ENCODE data around the gene RXRB.

Gene RXRB

DNA sequence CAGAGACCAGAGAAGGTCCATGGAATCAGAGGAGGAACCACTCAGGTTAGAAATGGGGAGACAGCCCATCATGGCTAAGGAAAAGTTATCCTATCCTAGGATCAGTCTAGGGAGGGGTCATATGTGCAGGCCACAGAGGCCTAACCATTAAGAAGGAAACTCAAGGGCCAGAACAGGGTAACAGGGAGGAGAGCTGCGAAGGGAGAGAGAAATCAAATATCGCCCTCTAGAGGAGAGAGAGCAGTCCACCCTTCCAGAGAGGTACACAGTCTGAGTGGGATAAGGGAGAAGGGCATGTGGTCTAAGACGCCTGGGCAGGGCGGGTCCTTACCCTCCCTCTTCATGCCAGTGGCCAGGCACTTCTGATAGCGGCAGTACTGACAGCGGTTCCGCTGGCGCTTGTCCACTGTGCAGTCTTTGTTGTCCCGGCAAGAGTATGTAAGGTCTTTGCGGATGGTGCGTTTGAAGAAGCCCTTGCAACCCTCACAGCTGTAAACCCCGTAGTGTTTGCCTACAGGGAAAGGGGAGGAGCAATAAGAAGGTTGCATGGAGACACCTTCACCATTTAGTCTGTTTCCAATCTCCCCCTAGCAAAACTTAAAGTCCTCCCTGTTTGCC is 2.9 kb downstream of the RXRB start (continued):
- TF ChIP-seq, protein P1, sequence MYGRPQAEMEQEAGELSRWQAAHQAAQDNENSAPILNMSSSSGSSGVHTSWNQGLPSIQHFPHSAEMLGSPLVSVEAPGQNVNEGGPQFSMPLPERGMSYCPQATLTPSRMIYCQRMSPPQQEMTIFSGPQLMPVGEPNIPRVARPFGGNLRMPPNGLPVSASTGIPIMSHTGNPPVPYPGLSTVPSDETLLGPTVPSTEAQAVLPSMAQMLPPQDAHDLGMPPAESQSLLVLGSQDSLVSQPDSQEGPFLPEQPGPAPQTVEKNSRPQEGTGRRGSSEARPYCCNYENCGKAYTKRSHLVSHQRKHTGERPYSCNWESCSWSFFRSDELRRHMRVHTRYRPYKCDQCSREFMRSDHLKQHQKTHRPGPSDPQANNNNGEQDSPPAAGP (tag by site-specific recombination; IDR thresholded peaks at IDR 0.05), result 0 out of 2 replicates have a peak, but pooled peaks have one; percentile 51

- H3K4me3 ChIP-seq (ENCODE audit: low read depth, low read length), result no peak overlapping the region
- POLR2A ChIA-PET, result interaction anchor here (1.1 kb wide), 1 partner anchor 51 kb away, joined by 5 read pairs; no protein-coding TSS in a partner anchor
- H3K9me3 ChIP-seq (ENCODE audit: control insufficient read depth, insufficient read depth, low read depth, low read length), result no peaks in the 10 kb centered on the region
- peaks cover 16 to 38% of the 10 kb centered on the region in 2 experiments; a peak in 2 of 3 replicates for H3K36me3 ChIP-seq (ENCODE audit: control insufficient read depth in 2 of 2, insufficient read depth in 1 of 2, low read length in 2 of 2)
- H3K4me1 ChIP-seq (ENCODE audit: control insufficient read depth, insufficient read depth, low read length), result peaks cover 12% of the 10 kb centered on the region
- H3K27ac ChIP-seq (ENCODE audit: extremely low read depth, low read depth, low read length), result no peak overlapping the region
- TF ChIP-seq ZNF776 (tag by site-specific recombination; IDR thresholded peaks at IDR 0.05; ENCODE audit: borderline replicate concordance), result no peak
- TF ChIP-seq BCL11B (tag by site-specific recombination; IDR thresholded peaks at IDR 0.05; ENCODE audit: low read depth), result peak; percentile 80
- TF ChIP-seq EGR2 (tag by site-specific recombination; IDR thresholded peaks at IDR 0.05; ENCODE audit: low read depth), result 0 out of 2 replicates have a peak, but pooled peaks have one; percentile 18
- TF ChIP-seq, protein P2, sequence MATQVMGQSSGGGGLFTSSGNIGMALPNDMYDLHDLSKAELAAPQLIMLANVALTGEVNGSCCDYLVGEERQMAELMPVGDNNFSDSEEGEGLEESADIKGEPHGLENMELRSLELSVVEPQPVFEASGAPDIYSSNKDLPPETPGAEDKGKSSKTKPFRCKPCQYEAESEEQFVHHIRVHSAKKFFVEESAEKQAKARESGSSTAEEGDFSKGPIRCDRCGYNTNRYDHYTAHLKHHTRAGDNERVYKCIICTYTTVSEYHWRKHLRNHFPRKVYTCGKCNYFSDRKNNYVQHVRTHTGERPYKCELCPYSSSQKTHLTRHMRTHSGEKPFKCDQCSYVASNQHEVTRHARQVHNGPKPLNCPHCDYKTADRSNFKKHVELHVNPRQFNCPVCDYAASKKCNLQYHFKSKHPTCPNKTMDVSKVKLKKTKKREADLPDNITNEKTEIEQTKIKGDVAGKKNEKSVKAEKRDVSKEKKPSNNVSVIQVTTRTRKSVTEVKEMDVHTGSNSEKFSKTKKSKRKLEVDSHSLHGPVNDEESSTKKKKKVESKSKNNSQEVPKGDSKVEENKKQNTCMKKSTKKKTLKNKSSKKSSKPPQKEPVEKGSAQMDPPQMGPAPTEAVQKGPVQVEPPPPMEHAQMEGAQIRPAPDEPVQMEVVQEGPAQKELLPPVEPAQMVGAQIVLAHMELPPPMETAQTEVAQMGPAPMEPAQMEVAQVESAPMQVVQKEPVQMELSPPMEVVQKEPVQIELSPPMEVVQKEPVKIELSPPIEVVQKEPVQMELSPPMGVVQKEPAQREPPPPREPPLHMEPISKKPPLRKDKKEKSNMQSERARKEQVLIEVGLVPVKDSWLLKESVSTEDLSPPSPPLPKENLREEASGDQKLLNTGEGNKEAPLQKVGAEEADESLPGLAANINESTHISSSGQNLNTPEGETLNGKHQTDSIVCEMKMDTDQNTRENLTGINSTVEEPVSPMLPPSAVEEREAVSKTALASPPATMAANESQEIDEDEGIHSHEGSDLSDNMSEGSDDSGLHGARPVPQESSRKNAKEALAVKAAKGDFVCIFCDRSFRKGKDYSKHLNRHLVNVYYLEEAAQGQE (tag by site-specific recombination; IDR thresholded peaks at IDR 0.05), result peak; percentile 76
- CTCF ChIA-PET, result interaction anchor here (0.6 to 2.6 kb wide), 8 partner anchors 13 to 356 kb away, joined by 3 to 15 read pairs (median 5); partner anchors contain the start of genes RING1 and TAP2
Observed at GRCh38 chr6:33195304-33196165, 4.9 kb downstream of the RXRB start.

- ChIA-PET CTCF (interaction anchor here (0.5 to 2.2 kb wide), 6 partner anchors 14 to 1659 kb away, joined by 3 to 11 read pairs (median 4); partner anchors contain the start of gene RING1), POLR2A (interaction anchor here (1.0 to 1.1 kb wide), 2 partner anchors 14 to 52 kb away, joined by 3 to 5 read pairs; partner anchors contain the start of gene RING1)
- no peak overlapping the region for H3K4me3 ChIP-seq (ENCODE audit: low read depth, low read length)
- peaks cover 12% of the 10 kb centered on the region for H3K4me1 ChIP-seq (ENCODE audit: control insufficient read depth, insufficient read depth, low read length)
- H3K9me3 ChIP-seq (ENCODE audit: control insufficient read depth, insufficient read depth, low read depth, low read length), result no peaks in the 10 kb centered on the region
- TF ChIP-seq GLIS2 (tag by site-specific recombination; IDR thresholded peaks at IDR 0.05), result peak; percentile 25; the same call in 1 of the 2 replicates
- no peak for TF ChIP-seq ZNF114 (tag by site-specific recombination; IDR thresholded peaks at IDR 0.05)
- H3K36me3 ChIP-seq (ENCODE audit: control insufficient read depth in 2 of 2, insufficient read depth in 1 of 2, low read length in 2 of 2), result peaks cover 16 to 38% of the 10 kb centered on the region in 2 experiments; a peak in 2 of 3 replicates
- H3K27ac ChIP-seq (ENCODE audit: extremely low read depth, low read depth, low read length), result no peak overlapping the region
Observed at GRCh38 chr6:33194431-33194979, 6.0 kb downstream of the RXRB start.

GRCh38 chr6:33193619-33194018 is 6.8 kb downstream of the RXRB start:
- H3K36me3 ChIP-seq (ENCODE audit: control insufficient read depth in 2 of 2, insufficient read depth in 1 of 2, low read length in 2 of 2), result peaks cover 16 to 38% of the 10 kb centered on the region in 2 experiments; a peak in 2 of 3 replicates
- no peaks in the 10 kb centered on the region for H3K9me3 ChIP-seq (ENCODE audit: control insufficient read depth, insufficient read depth, low read depth, low read length)
- no peak overlapping the region for H3K4me3 ChIP-seq (ENCODE audit: low read depth, low read length)
- H3K27ac ChIP-seq (ENCODE audit: extremely low read depth, low read depth, low read length), result no peak overlapping the region
- peak; percentile 43; the same call in 1 of the 2 replicates for TF ChIP-seq ZNF341 (tag by site-specific recombination; IDR thresholded peaks at IDR 0.05; ENCODE audit: low read depth)
- TF ChIP-seq ZNF19 (tag by site-specific recombination; IDR thresholded peaks at IDR 0.05; ENCODE audit: low read depth), result no peak
- POLR2A ChIA-PET, result interaction anchor here (0.5 to 1.0 kb wide), 2 partner anchors 15 to 256 kb away, joined by 3 read pairs; partner anchors contain the start of gene RING1
- CTCF ChIA-PET, result interaction anchor here (0.6 to 1.0 kb wide), 2 partner anchors 28 to 75 kb away, joined by 3 to 5 read pairs; no protein-coding TSS in a partner anchor
- H3K4me1 ChIP-seq (ENCODE audit: control insufficient read depth, insufficient read depth, low read length), result peaks cover 10% of the 10 kb centered on the region
